Body of pancreas (tissue), 4 donors: ENCODE data around the gene MAMDC2.

ENCODE experiments used
- CTCF ChIP-seq, 7 experiments: fragments of 450-650 bp in 4 of 7; fragments of 200-600 bp in 3 of 7; sonication (generic) in 3 of 7; IDR thresholded peaks; one replicate each; pipeline ENCODE4 v1.5.1; 2016 to 2019; ENCODE audit warnings: antibody characterized with exemption in 7 of 7
- POLR2A ChIP-seq, 3 donors: fragments of 450-650 bp; IDR thresholded peaks; one replicate each; pipeline ENCODE4 v1.6.1; 2016; ENCODE audit warnings: antibody characterized with exemption in 3 of 3, mild to moderate bottlenecking in 2 of 3

DNA sequence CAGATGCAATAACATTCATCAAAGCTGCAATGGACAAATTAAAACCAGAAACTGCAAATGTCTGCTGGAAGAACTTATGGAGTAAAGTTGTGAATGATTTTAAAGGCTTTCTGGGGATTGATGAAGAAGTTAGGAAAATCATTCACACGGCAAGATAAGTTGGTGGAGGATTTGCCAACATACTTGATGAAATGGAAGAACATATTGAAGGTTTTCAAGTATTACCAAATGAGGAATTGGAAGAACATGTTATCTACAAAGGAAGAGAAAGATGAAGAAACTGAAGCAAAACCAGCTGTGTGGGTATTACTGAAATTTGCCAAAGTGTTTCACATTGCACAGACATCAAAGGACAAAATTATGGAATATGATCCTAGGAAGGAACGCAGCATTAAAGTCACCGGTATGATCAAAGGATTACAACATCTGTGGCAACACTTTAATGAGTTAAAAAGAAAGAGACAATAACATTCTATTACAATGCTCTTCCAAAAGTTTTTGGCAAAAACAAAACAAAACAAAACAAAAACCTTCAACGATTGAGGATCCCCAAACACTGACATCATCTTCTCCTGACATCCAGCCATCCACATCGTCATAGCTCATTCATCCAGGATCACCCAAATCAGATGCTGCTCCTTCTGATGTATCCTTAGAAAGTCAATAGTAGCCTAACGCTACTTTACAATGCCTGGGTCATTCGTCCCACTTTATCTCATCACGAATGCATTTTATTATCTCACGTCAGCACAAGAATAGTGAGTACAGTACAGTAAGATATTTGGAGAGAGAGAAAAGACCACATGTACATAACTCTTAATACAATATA lies 153.8 kb downstream of the MAMDC2 start:
- TF ChIP-seq CTCF (IDR thresholded peaks at IDR 0.05) = no peak
- no peak for TF ChIP-seq POLR2A (IDR thresholded peaks at IDR 0.05)
